ENCODE data around the gene PARVA. TPM values are rescaled to one million over a fixed set of nuclear protein-coding genes. Genes with fewer than 3 reads are reported as not detected.

The PARVA gene
- total and polyA plus RNA-seq, 2 of the 8 experiments (the other 6 are each of a cell fraction or from before 2014, with no cell fraction given): 3.1 to 13.5 TPM

DNA sequence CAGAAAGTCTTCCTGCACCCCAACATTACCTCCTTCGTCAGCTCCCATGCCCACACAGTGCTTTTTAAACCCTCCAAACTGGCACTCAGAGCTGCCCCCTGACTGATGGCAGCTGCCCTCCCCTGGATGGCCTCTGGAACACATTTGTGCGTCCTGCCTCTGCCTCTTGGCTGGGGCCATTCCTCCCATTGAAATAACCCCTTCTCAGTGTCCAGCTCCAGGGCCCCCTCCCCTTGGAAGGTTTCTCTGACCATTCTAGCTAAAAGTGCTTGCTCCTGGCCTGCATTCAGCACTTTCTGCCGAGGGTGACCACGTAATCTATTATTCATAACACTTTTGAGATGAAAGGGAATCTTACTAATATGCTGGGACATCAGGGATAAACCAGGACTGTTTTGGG lies 130.0 kb downstream of the PARVA start (continued):
- TF ChIP-seq, protein P1, sequence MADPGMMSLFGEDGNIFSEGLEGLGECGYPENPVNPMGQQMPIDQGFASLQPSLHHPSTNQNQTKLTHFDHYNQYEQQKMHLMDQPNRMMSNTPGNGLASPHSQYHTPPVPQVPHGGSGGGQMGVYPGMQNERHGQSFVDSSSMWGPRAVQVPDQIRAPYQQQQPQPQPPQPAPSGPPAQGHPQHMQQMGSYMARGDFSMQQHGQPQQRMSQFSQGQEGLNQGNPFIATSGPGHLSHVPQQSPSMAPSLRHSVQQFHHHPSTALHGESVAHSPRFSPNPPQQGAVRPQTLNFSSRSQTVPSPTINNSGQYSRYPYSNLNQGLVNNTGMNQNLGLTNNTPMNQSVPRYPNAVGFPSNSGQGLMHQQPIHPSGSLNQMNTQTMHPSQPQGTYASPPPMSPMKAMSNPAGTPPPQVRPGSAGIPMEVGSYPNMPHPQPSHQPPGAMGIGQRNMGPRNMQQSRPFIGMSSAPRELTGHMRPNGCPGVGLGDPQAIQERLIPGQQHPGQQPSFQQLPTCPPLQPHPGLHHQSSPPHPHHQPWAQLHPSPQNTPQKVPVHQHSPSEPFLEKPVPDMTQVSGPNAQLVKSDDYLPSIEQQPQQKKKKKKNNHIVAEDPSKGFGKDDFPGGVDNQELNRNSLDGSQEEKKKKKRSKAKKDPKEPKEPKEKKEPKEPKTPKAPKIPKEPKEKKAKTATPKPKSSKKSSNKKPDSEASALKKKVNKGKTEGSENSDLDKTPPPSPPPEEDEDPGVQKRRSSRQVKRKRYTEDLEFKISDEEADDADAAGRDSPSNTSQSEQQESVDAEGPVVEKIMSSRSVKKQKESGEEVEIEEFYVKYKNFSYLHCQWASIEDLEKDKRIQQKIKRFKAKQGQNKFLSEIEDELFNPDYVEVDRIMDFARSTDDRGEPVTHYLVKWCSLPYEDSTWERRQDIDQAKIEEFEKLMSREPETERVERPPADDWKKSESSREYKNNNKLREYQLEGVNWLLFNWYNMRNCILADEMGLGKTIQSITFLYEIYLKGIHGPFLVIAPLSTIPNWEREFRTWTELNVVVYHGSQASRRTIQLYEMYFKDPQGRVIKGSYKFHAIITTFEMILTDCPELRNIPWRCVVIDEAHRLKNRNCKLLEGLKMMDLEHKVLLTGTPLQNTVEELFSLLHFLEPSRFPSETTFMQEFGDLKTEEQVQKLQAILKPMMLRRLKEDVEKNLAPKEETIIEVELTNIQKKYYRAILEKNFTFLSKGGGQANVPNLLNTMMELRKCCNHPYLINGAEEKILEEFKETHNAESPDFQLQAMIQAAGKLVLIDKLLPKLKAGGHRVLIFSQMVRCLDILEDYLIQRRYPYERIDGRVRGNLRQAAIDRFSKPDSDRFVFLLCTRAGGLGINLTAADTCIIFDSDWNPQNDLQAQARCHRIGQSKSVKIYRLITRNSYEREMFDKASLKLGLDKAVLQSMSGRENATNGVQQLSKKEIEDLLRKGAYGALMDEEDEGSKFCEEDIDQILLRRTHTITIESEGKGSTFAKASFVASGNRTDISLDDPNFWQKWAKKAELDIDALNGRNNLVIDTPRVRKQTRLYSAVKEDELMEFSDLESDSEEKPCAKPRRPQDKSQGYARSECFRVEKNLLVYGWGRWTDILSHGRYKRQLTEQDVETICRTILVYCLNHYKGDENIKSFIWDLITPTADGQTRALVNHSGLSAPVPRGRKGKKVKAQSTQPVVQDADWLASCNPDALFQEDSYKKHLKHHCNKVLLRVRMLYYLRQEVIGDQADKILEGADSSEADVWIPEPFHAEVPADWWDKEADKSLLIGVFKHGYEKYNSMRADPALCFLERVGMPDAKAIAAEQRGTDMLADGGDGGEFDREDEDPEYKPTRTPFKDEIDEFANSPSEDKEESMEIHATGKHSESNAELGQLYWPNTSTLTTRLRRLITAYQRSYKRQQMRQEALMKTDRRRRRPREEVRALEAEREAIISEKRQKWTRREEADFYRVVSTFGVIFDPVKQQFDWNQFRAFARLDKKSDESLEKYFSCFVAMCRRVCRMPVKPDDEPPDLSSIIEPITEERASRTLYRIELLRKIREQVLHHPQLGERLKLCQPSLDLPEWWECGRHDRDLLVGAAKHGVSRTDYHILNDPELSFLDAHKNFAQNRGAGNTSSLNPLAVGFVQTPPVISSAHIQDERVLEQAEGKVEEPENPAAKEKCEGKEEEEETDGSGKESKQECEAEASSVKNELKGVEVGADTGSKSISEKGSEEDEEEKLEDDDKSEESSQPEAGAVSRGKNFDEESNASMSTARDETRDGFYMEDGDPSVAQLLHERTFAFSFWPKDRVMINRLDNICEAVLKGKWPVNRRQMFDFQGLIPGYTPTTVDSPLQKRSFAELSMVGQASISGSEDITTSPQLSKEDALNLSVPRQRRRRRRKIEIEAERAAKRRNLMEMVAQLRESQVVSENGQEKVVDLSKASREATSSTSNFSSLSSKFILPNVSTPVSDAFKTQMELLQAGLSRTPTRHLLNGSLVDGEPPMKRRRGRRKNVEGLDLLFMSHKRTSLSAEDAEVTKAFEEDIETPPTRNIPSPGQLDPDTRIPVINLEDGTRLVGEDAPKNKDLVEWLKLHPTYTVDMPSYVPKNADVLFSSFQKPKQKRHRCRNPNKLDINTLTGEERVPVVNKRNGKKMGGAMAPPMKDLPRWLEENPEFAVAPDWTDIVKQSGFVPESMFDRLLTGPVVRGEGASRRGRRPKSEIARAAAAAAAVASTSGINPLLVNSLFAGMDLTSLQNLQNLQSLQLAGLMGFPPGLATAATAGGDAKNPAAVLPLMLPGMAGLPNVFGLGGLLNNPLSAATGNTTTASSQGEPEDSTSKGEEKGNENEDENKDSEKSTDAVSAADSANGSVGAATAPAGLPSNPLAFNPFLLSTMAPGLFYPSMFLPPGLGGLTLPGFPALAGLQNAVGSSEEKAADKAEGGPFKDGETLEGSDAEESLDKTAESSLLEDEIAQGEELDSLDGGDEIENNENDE (IDR thresholded peaks at IDR 0.05; ENCODE audit: insufficient replicate concordance, low read length): no peak
- TF ChIP-seq BACH1 (IDR thresholded peaks at IDR 0.05; ENCODE audit: low read length): no peak
- TF ChIP-seq YY1 (IDR thresholded peaks at IDR 0.05; ENCODE audit: low read depth, low read length): no peak
- TF ChIP-seq POLR2AphosphoS5 (IDR thresholded peaks at IDR 0.05; ENCODE audit: low read depth, low read length): no peak
- TF ChIP-seq CEBPB (IDR thresholded peaks at IDR 0.05; ENCODE audit: low read depth, low read length): no peak
- no peak for TF ChIP-seq SP2 (IDR thresholded peaks at IDR 0.05; ENCODE audit: low read length)
- no peak for TF ChIP-seq SIN3A (conservative IDR thresholded peaks at IDR 0.05 in 1 of 2, IDR thresholded peaks at IDR 0.05 in 1 of 2; ENCODE audit: low read depth in 1 of 2, low read length in 2 of 2)
- TF ChIP-seq ATF2 (IDR thresholded peaks at IDR 0.05; ENCODE audit: low read length): no peak
- no peak for TF ChIP-seq RFX5 (IDR thresholded peaks at IDR 0.05; ENCODE audit: borderline replicate concordance, low read depth, low read length)

Data from H1 (cell line).